Urinary bladder (tissue), 4 donors: ENCODE results near the gene TBCD. TPM values are rescaled to one million over a fixed set of nuclear protein-coding genes. Genes with fewer than 3 reads are reported as not detected.

Experiments used
- DNase-seq: peaks from one replicate; pipeline ENCODE4 v3.0.0-alpha.2; 2015; ENCODE audit errors: extremely low spot score
- H3K27ac ChIP-seq: one replicate; pipeline ENCODE4 v1.5.1; 2013; ENCODE audit warnings: low read depth, mild to moderate bottlenecking, moderate library complexity
- H3K36me3 ChIP-seq: one replicate; pipeline ENCODE4 v1.6.1; 2013; ENCODE audit warnings: mild to moderate bottlenecking, moderate library complexity; ENCODE audit not compliant: insufficient read depth
- H3K4me1 ChIP-seq: one replicate; pipeline ENCODE4 v1.6.1; 2013; ENCODE audit warnings: mild to moderate bottlenecking, moderate library complexity; ENCODE audit not compliant: insufficient read depth
- H3K4me3 ChIP-seq: one replicate; pipeline ENCODE4 v1.5.1; 2013; ENCODE audit warnings: low read depth, low read length
- WGBS: extraction: QIAGEN DNeasy Blood & Tissue Kit; methylation state at CpG from one replicate; pipeline ENCODE4 v1.1.7; 2013; 5-methylcytosine and 5-hydroxymethylcytosine counted together
- polyA plus RNA-seq: library from polyadenylated mRNA; stranded (reverse); fragments of 200-250 nt; gene quantifications from one replicate; pipeline ENCODE4 v1.2.3, GENCODE V29; 2013
- total RNA-seq: library from RNA; depleted of rRNA; stranded (reverse); fragments of >200 nt; gene quantifications from one replicate; pipeline ENCODE4 v1.2.3, GENCODE V29; 2014
- donor health status: healthy with polysubstance abuse.
- donor health status: healthy.

TBCD gene
- total and polyA plus RNA-seq, 2 donors = 57.9 to 77.6 TPM

DNA sequence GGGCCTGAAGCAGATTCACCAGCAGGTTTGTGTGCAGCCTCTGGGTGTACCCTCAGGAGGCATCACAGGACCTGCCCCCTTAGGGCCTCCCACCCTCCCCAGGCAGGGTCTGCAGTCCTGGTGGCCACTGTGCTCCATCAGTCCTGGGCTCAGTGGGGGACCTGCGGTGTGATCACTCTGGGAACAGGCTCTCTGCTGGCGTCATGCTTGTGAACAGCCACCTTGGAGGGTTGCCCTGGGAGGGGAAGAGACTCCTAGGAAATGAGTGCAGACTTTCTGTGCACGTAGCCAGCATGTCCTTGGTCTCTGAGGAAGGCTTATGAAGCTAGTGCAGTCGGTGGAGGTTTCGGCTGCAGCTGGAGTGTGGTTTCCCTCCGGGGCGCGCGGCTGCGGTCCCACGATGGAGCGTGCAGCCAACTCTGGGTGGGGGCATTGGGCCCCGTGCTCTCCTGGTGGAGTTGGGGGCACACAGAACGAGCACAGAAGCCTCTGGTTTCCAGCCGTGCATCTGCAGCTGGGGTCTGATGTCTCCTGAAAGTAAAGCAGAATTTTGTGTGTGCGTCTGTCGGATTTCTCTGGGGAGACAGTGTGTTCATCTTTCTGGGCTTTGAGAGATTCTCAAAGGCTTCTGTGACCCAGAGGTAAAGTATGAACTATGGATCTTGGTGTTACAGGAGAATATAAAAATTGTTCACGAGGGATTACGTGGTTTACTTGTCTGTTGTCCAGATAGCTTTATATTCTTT is 156.1 kb downstream of the TBCD start:
- Histone ChIP-seq H3K4me3 (no peak overlapping the region), H3K4me1 (no peaks in the 10 kb centered on the region), H3K27ac (peak overlapping the region; percentile 25), H3K36me3 (peaks cover 3% of the 10 kb centered on the region)
- WGBS = 63% methylated on average over 19 of the region's 19 CpGs
- DNase-seq = no peak

- no peak overlapping the region for H3K4me3 ChIP-seq
- 67% methylated on average over 13 of the region's 13 CpGs for WGBS
- H3K4me1 ChIP-seq = no peaks in the 10 kb centered on the region
- H3K36me3 ChIP-seq = peaks cover 3% of the 10 kb centered on the region
- DNase-seq = no peak
- no peak overlapping the region for H3K27ac ChIP-seq
These were observed 156.8 kb downstream of the TBCD start for GRCh38 chr17:82908543-82909160.

DNA sequence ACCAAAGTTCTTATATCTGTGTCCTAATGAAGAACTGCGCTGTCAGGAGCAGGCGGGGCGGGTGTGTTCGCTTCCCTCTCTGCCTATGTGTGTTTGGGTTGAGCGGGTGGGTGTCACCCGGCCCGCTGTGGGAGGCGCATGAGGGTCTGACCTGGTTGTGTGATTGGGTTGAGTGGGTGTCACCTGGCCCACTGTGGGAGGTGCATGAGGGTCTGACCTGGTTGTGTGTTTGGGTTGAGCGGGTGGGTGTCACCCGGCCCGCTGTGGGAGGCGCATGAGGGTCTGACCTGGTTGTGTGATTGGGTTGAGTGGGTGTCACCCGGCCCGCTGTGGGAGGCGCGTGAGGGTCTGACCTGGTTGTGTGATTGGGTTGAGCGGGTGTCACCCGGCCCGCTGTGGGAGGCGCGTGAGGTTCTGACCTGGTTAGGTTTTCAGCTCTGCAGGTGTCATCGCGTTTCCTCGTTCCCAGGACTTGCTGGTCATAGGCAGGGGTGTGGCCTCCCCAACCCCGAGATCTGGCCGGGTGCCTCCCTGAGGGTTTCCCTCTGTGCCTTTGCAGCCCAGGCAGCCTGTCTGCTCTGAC is 157.5 kb downstream of the TBCD start:
- no peak overlapping the region for H3K27ac ChIP-seq
- no peak overlapping the region for H3K4me3 ChIP-seq
- H3K36me3 ChIP-seq = peaks cover 3% of the 10 kb centered on the region
- DNase-seq = no peak
- WGBS = 86% methylated on average over 26 of the region's 26 CpGs
- no peaks in the 10 kb centered on the region for H3K4me1 ChIP-seq

DNA sequence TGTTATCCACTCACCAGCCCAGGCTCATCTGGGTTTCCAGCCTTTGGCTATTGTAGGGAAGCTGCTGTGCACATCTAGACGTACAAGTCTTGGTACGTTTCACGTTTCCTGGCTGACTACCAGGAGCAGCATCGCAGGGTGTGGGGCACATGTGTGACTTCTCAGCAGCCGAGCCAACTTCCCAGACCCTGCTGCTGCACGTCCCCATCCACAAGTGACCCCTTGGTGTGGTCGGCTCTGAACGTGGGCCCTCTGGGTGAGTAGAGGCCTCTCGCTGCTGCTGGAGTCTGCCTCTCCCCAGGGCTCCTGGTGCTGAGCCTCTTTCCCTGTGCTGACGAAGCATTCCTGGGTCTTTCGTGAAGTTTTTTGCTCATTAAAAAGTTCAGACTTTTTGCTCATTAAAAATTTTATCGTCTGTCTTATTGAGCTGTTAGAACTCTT is 158.2 kb downstream of the TBCD start:
- 67% methylated on average over 12 of the region's 12 CpGs for WGBS
- H3K4me1 ChIP-seq = no peaks in the 10 kb centered on the region
- H3K36me3 ChIP-seq = peaks cover 3% of the 10 kb centered on the region
- H3K27ac ChIP-seq = no peak overlapping the region
- no peak overlapping the region for H3K4me3 ChIP-seq
- DNase-seq = no peak

DNA sequence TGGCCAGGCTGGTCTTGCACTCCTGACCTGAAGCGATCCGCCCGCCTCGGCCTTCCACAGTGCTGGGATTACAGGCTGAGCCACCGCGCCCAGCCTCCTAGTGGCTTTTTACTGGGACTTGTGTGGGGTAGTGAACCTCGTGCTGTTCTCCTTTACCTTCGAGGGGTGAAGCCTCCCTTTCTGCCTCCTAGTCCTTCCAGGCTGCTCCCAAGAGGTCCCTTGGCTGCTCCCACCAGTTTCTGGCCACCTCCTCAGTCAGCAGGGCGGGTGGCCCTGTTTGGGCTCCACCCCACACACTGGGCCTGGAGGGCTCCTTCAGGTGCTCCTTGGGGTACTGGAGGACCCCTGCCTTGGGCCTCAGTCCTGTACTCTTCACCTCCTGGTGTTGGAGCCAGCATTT is 158.9 kb downstream of the TBCD start:
- H3K4me1 ChIP-seq = no peaks in the 10 kb centered on the region
- DNase-seq = no peak
- WGBS = 83% methylated on average over 9 of the region's 9 CpGs
- H3K36me3 ChIP-seq = peaks cover 3% of the 10 kb centered on the region
- no peak overlapping the region for H3K27ac ChIP-seq
- H3K4me3 ChIP-seq = no peak overlapping the region

DNA sequence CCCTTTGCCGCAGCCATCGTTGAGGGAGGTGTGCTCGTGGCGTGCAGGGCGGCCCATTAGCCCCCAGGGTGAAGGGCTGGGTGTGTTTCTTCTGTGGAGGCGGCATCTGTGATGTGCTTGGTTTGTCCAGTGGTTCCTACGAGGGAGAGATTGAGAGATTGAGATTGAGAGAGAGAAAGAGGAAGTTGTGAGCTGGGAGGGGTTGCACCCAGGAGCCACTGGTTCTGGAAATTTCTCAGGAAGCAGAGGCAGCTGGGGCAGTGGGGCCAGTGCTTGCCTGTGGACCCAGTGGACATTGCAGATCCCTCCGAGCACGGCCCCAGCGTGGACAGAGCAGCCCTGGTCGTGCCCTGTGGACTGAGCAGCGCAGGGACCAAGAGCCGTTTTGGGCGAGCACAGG is 160.0 kb downstream of the TBCD start:
- DNase-seq = no peak
- 87% methylated on average over 14 of the region's 14 CpGs for WGBS
- no peaks in the 10 kb centered on the region for H3K36me3 ChIP-seq

DNA sequence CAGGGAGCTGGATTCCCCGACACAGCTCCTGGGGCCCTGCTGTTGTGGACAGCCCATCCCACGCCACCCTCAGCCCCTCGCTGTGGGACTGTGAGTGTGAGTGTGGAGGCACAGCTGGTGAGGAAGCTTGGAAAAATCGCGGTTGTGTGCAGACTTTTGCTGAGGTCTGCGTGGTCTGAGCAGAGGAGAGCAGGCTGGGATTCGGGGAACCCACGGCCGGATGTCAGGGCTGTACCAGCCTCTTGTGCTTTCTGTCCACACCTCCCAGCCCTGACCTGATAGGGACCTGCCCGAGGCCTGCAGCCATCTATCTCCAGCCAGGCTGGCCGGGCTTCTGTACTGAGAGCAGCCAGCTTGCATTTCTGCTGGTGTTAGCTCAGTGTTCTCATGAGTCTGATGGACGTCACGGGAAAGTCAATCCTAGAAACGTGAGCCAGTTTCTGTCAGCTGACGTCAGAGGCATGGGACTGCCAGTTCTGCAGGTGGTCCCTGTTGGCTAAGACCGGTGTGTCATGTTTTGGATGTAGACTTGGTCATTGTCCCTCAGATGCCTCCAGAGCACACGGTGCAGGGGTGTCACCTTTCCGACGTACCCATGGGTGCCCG is 160.7 kb downstream of the TBCD start:
- WGBS = 92% methylated on average over 20 of the region's 20 CpGs
- Histone ChIP-seq H3K36me3 (no peaks in the 10 kb centered on the region), H3K4me3 (no peak overlapping the region), H3K27ac (no peak overlapping the region), H3K4me1 (no peaks in the 10 kb centered on the region)
- no peak for DNase-seq

More for the DNA sequence above, 160.0 kb downstream of the TBCD start:
- Histone ChIP-seq H3K4me1 (no peaks in the 10 kb centered on the region), H3K27ac (no peak overlapping the region), H3K4me3 (no peak overlapping the region)

- no peak overlapping the region for H3K4me3 ChIP-seq
- DNase-seq = no peak
These were observed 161.6 kb downstream of the TBCD start for GRCh38 chr17:82913304-82914043.

DNA sequence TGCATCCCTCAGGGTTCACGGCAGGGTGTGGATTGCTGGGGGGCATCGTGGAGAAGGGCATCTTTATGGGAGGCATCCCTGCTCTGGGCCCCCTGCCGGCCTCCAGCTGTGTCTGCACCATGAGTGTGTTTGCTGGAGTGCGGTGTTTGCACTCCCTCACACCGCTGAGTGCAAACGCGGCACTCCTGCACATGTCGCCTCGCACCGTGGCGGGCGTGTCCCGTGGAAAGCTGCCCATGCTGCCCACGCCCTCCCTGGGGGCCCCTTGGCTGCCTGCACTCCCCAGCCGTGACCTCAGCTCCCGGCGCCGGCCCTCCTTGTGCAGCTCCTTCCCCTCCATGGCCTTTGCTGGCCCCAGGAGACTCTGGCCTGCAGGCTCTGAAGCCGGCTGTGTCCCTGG is 162.5 kb downstream of the TBCD start:
- 58% methylated on average over 19 of the region's 19 CpGs for WGBS
- Histone ChIP-seq H3K27ac (no peak overlapping the region), H3K4me3 (no peak overlapping the region), H3K4me1 (no peaks in the 10 kb centered on the region), H3K36me3 (no peaks in the 10 kb centered on the region)
- no peak for DNase-seq

More at GRCh38 chr17:82913304-82914043, 161.6 kb downstream of the TBCD start:
- 94% methylated on average over 44 of the region's 44 CpGs for WGBS
- Histone ChIP-seq H3K27ac (no peak overlapping the region), H3K4me1 (no peaks in the 10 kb centered on the region), H3K36me3 (no peaks in the 10 kb centered on the region)

DNA sequence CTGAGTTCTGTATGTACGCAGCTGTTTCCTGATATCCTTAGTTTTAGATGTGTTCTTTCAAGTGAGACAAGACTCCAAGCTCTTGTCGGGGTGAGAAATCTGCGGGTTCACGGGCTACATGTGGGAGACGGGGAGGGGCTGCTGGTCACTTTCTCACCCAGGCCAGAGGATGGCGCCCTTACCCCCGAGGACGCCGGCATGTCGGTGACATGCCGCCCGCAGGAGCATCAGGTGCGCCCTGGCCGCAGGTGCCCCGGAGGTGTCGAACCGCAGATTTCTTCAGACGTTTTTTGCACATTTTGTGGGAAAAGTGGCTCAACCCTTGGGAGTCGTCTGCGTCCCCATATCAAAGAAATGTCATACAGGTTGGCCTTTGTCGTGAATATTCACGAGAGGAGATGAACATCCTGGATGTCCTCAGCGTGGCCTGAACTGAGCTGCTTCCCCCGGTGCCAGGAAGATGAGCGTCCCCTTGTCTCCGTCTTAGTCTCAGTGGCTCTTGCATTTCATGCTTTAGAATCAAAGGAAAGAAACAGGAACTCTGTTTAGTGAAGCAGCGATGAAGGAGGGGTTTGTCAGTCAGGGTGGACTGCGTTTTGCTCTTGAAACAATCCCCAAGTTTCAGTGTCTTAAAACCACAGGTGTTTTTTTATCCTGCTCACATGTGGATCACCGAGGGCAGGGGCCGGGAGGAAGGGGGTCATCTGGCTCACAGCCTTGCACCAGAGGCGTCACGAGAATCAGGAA is 163.3 kb downstream of the TBCD start:
- WGBS = 94% methylated on average over 32 of the region's 32 CpGs

GRCh38 chr17:82915757-82916027 is 163.8 kb downstream of the TBCD start:
- 95% methylated on average over 11 of the region's 11 CpGs for WGBS
- DNase-seq = no peak
- Histone ChIP-seq H3K36me3 (no peaks in the 10 kb centered on the region), H3K27ac (no peak overlapping the region), H3K4me3 (no peak overlapping the region), H3K4me1 (no peaks in the 10 kb centered on the region)

More for the DNA sequence above, 163.3 kb downstream of the TBCD start:
- DNase-seq = no peak
- H3K36me3 ChIP-seq = no peaks in the 10 kb centered on the region
- no peak overlapping the region for H3K4me3 ChIP-seq
- no peaks in the 10 kb centered on the region for H3K4me1 ChIP-seq
- H3K27ac ChIP-seq = no peak overlapping the region

GRCh38 chr17:82917699-82918345 is 166.0 kb downstream of the TBCD start:
- Histone ChIP-seq H3K27ac (no peak overlapping the region), H3K36me3 (no peaks in the 10 kb centered on the region), H3K4me1 (no peaks in the 10 kb centered on the region), H3K4me3 (no peak overlapping the region)
- 73% methylated on average over 19 of the region's 19 CpGs for WGBS
- DNase-seq = no peak
